Measurements from ENCODE around the gene GFAP.

DNA sequence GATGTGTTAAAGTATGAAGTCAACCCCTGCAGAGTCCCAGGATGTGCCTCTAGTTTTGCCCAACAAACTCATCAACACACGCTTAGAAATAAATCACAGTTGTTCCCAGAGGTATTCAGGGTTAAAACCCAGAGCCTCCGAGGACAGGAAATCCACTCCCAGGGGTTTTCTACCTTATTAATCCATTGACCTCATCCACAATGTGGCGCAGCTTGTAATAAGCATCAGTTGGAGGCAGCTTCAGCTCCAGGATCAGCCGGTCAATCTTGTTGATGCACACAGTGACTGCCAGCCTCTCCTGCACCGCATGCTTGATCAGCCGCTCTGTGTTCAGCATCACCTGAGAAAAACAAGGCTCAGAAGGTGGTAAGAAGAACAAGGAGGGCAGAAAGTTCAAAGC lies 39.5 kb downstream of the GFAP start:
- TF ChIP-seq, protein P1, sequence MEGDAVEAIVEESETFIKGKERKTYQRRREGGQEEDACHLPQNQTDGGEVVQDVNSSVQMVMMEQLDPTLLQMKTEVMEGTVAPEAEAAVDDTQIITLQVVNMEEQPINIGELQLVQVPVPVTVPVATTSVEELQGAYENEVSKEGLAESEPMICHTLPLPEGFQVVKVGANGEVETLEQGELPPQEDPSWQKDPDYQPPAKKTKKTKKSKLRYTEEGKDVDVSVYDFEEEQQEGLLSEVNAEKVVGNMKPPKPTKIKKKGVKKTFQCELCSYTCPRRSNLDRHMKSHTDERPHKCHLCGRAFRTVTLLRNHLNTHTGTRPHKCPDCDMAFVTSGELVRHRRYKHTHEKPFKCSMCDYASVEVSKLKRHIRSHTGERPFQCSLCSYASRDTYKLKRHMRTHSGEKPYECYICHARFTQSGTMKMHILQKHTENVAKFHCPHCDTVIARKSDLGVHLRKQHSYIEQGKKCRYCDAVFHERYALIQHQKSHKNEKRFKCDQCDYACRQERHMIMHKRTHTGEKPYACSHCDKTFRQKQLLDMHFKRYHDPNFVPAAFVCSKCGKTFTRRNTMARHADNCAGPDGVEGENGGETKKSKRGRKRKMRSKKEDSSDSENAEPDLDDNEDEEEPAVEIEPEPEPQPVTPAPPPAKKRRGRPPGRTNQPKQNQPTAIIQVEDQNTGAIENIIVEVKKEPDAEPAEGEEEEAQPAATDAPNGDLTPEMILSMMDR (IDR thresholded peaks at IDR 0.05): no peak
- TF ChIP-seq POLR2A (IDR thresholded peaks at IDR 0.05): no peak
